Measurements from ENCODE around the gene TRIM34. TPM values are rescaled to one million over a fixed set of nuclear protein-coding genes. Genes with fewer than 3 reads are reported as not detected.

TRIM34 gene
- total and polyA plus RNA-seq, 7 donors = 0.48 to 1.3 (median 0.79) TPM

DNA sequence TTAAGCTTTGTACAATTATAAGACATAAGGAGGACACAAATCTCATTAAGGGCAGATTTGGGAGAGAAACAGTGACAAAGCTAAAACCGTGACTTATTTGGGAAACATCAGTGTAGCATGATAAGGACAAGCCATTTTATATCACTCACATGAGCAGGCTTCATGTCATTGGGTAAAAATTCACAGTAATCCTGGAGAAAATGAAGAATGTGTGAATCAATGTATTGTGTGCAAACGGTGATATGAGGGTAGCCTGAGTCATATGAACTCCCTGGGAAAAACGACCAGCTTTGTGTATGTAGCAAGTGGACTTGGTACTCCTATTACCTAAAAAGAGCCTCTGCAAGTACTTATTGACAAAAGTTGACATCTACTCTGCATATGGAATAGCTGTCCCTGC, 6.0 kb upstream of the TRIM34 start:
- no peaks in the 10 kb centered on the region for H3K27me3 ChIP-seq (ENCODE audit: insufficient read depth in 3 of 3, low read length in 2 of 3)
- ATAC-seq = no peak
- 58 to 61% (median 60%) methylated on average over 3 of the region's 3 CpGs for WGBS, 3 donors
- no peak overlapping the region for H3K27ac ChIP-seq
- H3K36me3 ChIP-seq (ENCODE audit: insufficient read depth in 1 of 2, low read depth in 1 of 2) = no peaks in the 10 kb centered on the region
- H3K4me1 ChIP-seq = no peaks in the 10 kb centered on the region
- intact Hi-C loops (cut with DNase I) = no loop called here
- no peak overlapping the region for H3K4me3 ChIP-seq
- TF ChIP-seq, protein P1, sequence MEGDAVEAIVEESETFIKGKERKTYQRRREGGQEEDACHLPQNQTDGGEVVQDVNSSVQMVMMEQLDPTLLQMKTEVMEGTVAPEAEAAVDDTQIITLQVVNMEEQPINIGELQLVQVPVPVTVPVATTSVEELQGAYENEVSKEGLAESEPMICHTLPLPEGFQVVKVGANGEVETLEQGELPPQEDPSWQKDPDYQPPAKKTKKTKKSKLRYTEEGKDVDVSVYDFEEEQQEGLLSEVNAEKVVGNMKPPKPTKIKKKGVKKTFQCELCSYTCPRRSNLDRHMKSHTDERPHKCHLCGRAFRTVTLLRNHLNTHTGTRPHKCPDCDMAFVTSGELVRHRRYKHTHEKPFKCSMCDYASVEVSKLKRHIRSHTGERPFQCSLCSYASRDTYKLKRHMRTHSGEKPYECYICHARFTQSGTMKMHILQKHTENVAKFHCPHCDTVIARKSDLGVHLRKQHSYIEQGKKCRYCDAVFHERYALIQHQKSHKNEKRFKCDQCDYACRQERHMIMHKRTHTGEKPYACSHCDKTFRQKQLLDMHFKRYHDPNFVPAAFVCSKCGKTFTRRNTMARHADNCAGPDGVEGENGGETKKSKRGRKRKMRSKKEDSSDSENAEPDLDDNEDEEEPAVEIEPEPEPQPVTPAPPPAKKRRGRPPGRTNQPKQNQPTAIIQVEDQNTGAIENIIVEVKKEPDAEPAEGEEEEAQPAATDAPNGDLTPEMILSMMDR (IDR thresholded peaks at IDR 0.05) = no peak
- DNase-seq = no peak
- no peaks in the 10 kb centered on the region for H3K9me3 ChIP-seq

- Histone ChIP-seq H3K36me3 (ENCODE audit: insufficient read depth in 1 of 2, low read depth in 1 of 2) (no peaks in the 10 kb centered on the region), H3K27ac (no peak overlapping the region)
- ATAC-seq = no peak
These were observed 3.9 kb upstream of the TRIM34 start for GRCh38 chr11:5620651-5621521.

GRCh38 chr11:5621580-5621979, 3.2 kb upstream of the TRIM34 start:
- DNase-seq (no peak), ATAC-seq (no peak)
- H3K4me3 ChIP-seq = no peak overlapping the region
- intact Hi-C loops (cut with DNase I) = no loop called here
- no peaks in the 10 kb centered on the region for H3K36me3 ChIP-seq (ENCODE audit: insufficient read depth in 1 of 2, low read depth in 1 of 2)
- H3K9me3 ChIP-seq = no peaks in the 10 kb centered on the region
- H3K27ac ChIP-seq = no peak overlapping the region
- H3K27me3 ChIP-seq (ENCODE audit: insufficient read depth in 3 of 3, low read length in 2 of 3) = no peaks in the 10 kb centered on the region
- TF ChIP-seq, protein P1 (IDR thresholded peaks at IDR 0.05) = no peak
- H3K4me1 ChIP-seq = no peaks in the 10 kb centered on the region

More at GRCh38 chr11:5620651-5621521, 3.9 kb upstream of the TRIM34 start:
- Histone ChIP-seq H3K9me3 (no peaks in the 10 kb centered on the region), H3K27me3 (ENCODE audit: insufficient read depth in 3 of 3, low read length in 2 of 3) (no peaks in the 10 kb centered on the region), H3K4me3 (no peak overlapping the region), H3K4me1 (no peaks in the 10 kb centered on the region)
- TF ChIP-seq, protein P1 (IDR thresholded peaks at IDR 0.05) = no peak
- intact Hi-C loops (cut with DNase I) = no loop called here
- DNase-seq = no peak
- WGBS, 3 donors = 56 to 75% (median 59%) methylated on average over 3 of the region's 3 CpGs

GRCh38 chr11:5622802-5623201, 2.0 kb upstream of the TRIM34 start:
- no peak for ATAC-seq
- Histone ChIP-seq H3K27me3 (ENCODE audit: insufficient read depth in 3 of 3, low read length in 2 of 3) (no peaks in the 10 kb centered on the region), H3K27ac (no peak overlapping the region), H3K36me3 (ENCODE audit: insufficient read depth in 1 of 2, low read depth in 1 of 2) (no peaks in the 10 kb centered on the region), H3K4me3 (no peak overlapping the region), H3K4me1 (no peaks in the 10 kb centered on the region), H3K9me3 (no peaks in the 10 kb centered on the region)
- WGBS, 3 donors = 96 to 99% (median 97%) methylated on average over 3 of the region's 3 CpGs
- DNase-seq = no peak
- TF ChIP-seq, protein P1 (IDR thresholded peaks at IDR 0.05) = no peak
- intact Hi-C loops (cut with DNase I) = no loop called here
